Ectodermal cell (in vitro differentiated cells): ENCODE data around the gene DEDD.
A peak's percentile ranks its signal among the peaks of the same experiment; 100 is the strongest.

Source experiments
- H3K27ac ChIP-seq: 2 replicates; pipeline ENCODE4 v1.7.0; 2013; ENCODE audit warnings: mild to moderate bottlenecking, low read depth, low read length; ENCODE audit not compliant: insufficient read depth, poor library complexity, severe bottlenecking
- H3K27me3 ChIP-seq: 2 replicates; pipeline ENCODE4 v1.7.0; 2013; ENCODE audit warnings: mild to moderate bottlenecking, low read length; ENCODE audit not compliant: insufficient read depth, control insufficient read depth, poor library complexity, severe bottlenecking
- H3K36me3 ChIP-seq: one replicate; pipeline ENCODE4 v1.7.0; 2013; ENCODE audit warnings: low read length; ENCODE audit not compliant: control insufficient read depth, insufficient read depth
- H3K4me1 ChIP-seq: one replicate; pipeline ENCODE4 v1.7.0; 2013; ENCODE audit warnings: low read length; ENCODE audit not compliant: control insufficient read depth, insufficient read depth
- H3K4me3 ChIP-seq: 2 replicates; pipeline ENCODE4 v1.7.0; 2013; ENCODE audit warnings: low read depth, low read length, control low read depth; ENCODE audit not compliant: insufficient read depth
- H3K9me3 ChIP-seq: 2 replicates; pipeline ENCODE4 v1.7.0; 2013; ENCODE audit warnings: mild to moderate bottlenecking, low read length, moderate library complexity; ENCODE audit not compliant: control insufficient read depth
- WGBS, 2 experiments: methylation state at CpG; one replicate each; pipeline ENCODE4 v1.1.7; 2013; ENCODE audit warnings: missing lambda C conversion rate in 2 of 2; 5-methylcytosine and 5-hydroxymethylcytosine counted together

The DEDD gene

GRCh38 chr1:161163793-161164192 lies 31.3 kb upstream of the DEDD start:
- WGBS, 2 experiments: 96% methylated on average over 5 of the region's 5 CpGs

DNA sequence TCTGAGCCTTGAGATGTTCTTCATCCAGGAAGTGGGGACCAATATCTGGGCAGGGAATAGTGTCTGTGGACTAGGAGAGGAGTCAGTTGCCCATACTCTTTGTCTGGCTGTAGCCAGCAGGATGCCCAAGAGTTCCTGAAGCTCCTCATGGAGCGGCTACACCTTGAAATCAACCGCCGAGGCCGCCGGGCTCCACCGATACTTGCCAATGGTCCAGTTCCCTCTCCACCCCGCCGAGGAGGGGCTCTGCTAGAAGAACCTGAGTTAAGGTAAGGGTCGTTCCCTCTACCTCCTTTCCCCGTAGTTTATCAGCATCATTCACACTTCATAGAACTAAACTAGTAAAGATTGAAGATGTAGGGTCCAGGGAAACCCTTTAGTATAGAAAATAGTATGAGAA lies 30.3 kb upstream of the DEDD start:
- 94% methylated on average over 9 to 10 of the region's 10 CpGs for WGBS, 2 experiments
- H3K27ac ChIP-seq: no peak overlapping the region
- H3K27me3 ChIP-seq: no peaks in the 10 kb centered on the region
- H3K4me3 ChIP-seq: no peak overlapping the region
- peaks cover 25% of the 10 kb centered on the region for H3K36me3 ChIP-seq
- no peaks in the 10 kb centered on the region for H3K9me3 ChIP-seq
- no peaks in the 10 kb centered on the region for H3K4me1 ChIP-seq

More at GRCh38 chr1:161163793-161164192, 31.3 kb upstream of the DEDD start:
- Histone ChIP-seq H3K27me3 (no peaks in the 10 kb centered on the region), H3K9me3 (no peaks in the 10 kb centered on the region), H3K4me1 (no peaks in the 10 kb centered on the region), H3K36me3 (peaks cover 18% of the 10 kb centered on the region), H3K27ac (no peak overlapping the region), H3K4me3 (no peak overlapping the region)

DNA sequence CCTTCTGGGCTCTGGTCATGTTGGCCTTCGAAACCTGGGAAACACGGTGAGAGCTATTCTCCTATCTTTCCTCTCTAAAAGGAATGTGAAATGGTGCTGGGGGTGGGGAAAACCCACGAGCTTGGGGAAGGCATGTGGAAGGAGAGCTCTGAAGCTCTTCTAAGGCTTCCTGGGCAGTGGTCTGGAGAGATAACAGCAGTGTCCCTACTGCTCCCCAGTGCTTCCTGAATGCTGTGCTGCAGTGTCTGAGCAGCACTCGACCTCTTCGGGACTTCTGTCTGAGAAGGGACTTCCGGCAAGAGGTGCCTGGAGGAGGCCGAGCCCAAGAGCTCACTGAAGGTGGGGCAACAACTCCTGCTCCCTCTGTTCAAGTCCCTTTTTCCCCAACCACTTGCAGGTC lies 29.6 kb upstream of the DEDD start:
- no peak overlapping the region for H3K4me3 ChIP-seq
- H3K27me3 ChIP-seq: no peaks in the 10 kb centered on the region
- no peak overlapping the region for H3K27ac ChIP-seq
- 92 to 94% methylated on average over 7 of the region's 7 CpGs for WGBS, 2 experiments
- peaks cover 28% of the 10 kb centered on the region for H3K36me3 ChIP-seq
- H3K4me1 ChIP-seq: no peaks in the 10 kb centered on the region
- no peaks in the 10 kb centered on the region for H3K9me3 ChIP-seq

DNA sequence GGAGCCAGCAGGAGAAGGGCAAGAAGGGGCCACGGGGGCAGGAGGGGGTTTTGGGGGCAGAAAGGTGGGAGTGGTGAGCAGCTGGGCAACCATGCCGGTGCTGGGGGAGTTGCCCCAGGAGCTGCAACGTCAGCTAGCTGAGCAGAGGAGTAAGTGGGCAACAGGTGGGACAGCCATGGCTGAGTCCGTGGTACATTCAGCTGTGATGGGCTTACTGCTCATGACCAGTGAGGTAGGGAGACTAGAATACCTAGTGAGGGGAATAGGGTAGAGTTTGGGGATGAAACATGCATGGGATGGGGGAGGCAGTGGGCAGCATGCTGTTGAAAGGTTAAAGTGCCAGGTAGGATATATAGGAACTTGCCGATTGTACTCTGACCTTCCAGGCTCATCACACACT lies 29.2 kb upstream of the DEDD start:
- WGBS, 2 experiments: 94 to 96% methylated on average over 5 of the region's 5 CpGs
- Histone ChIP-seq H3K27me3 (no peaks in the 10 kb centered on the region), H3K4me3 (no peak overlapping the region), H3K4me1 (no peaks in the 10 kb centered on the region), H3K36me3 (peaks cover 28% of the 10 kb centered on the region), H3K27ac (no peak overlapping the region), H3K9me3 (no peaks in the 10 kb centered on the region)

- no peaks in the 10 kb centered on the region for H3K4me1 ChIP-seq
- H3K27ac ChIP-seq: no peak overlapping the region
- no peak overlapping the region for H3K4me3 ChIP-seq
- H3K36me3 ChIP-seq: peaks cover 28% of the 10 kb centered on the region
- H3K27me3 ChIP-seq: no peaks in the 10 kb centered on the region
- H3K9me3 ChIP-seq: no peaks in the 10 kb centered on the region
- WGBS, 2 experiments: 96 to 97% methylated on average over 22 of the region's 22 CpGs
Measured at GRCh38 chr1:161160671-161161145, 28.2 kb upstream of the DEDD start.

DNA sequence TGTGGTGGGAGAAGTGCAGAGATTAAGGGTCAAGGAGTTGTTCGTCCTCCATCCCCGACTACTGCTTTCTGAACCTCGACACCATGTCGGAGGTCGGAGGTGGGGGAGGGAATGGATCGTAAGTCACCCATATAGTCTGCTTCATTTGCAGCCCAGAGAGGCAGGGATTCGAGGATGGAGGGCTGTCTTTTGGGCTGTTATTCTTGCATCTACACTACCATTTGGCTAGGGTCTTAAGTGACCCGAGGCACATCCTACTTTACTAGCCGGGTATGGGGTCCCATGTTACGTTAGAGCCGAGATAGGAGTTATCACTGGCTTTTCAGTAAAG lies 27.4 kb upstream of the DEDD start:
- peaks cover 28% of the 10 kb centered on the region for H3K36me3 ChIP-seq
- peak overlapping the region; percentile 84 for H3K4me3 ChIP-seq
- H3K27me3 ChIP-seq: no peaks in the 10 kb centered on the region
- no peaks in the 10 kb centered on the region for H3K9me3 ChIP-seq
- no peak overlapping the region for H3K27ac ChIP-seq
- WGBS, 2 experiments: 16 to 19% methylated on average over 11 of the region's 11 CpGs
- H3K4me1 ChIP-seq: no peaks in the 10 kb centered on the region

- Histone ChIP-seq H3K4me1 (no peaks in the 10 kb centered on the region), H3K9me3 (no peaks in the 10 kb centered on the region), H3K27ac (peak within 1 kb of the TSS; percentile 75), H3K36me3 (peaks cover 28% of the 10 kb centered on the region), H3K4me3 (peak within 1 kb of the TSS; percentile 84), H3K27me3 (no peaks in the 10 kb centered on the region)
- WGBS, 2 experiments: 1 to 3% methylated on average over 60 of the region's 60 CpGs
Measured at GRCh38 chr1:161159087-161159912, 26.8 kb upstream of the DEDD start, which contains the start of gene USP21. USP21 (plus strand) TSS chr1:161159500; CDS start chr1:161160641, 1,141 bp downstream.

GRCh38 chr1:161158316-161159010 lies 26.0 kb upstream of the DEDD start:
- H3K27me3 ChIP-seq: no peaks in the 10 kb centered on the region
- H3K4me3 ChIP-seq: peak overlapping the region; percentile 84
- WGBS, 2 experiments: 92 to 95% methylated on average over 9 of the region's 9 CpGs
- H3K36me3 ChIP-seq: peaks cover 28% of the 10 kb centered on the region
- no peaks in the 10 kb centered on the region for H3K4me1 ChIP-seq
- H3K27ac ChIP-seq: no peak overlapping the region
- H3K9me3 ChIP-seq: no peaks in the 10 kb centered on the region

GRCh38 chr1:161157867-161158266 lies 25.4 kb upstream of the DEDD start:
- H3K4me1 ChIP-seq: no peaks in the 10 kb centered on the region
- H3K4me3 ChIP-seq: no peak overlapping the region
- 96 to 100% methylated on average over 1 of the region's 1 CpG for WGBS, 2 experiments
- H3K9me3 ChIP-seq: no peaks in the 10 kb centered on the region
- no peak overlapping the region for H3K27ac ChIP-seq
- H3K27me3 ChIP-seq: no peaks in the 10 kb centered on the region
- H3K36me3 ChIP-seq: peaks cover 28% of the 10 kb centered on the region

DNA sequence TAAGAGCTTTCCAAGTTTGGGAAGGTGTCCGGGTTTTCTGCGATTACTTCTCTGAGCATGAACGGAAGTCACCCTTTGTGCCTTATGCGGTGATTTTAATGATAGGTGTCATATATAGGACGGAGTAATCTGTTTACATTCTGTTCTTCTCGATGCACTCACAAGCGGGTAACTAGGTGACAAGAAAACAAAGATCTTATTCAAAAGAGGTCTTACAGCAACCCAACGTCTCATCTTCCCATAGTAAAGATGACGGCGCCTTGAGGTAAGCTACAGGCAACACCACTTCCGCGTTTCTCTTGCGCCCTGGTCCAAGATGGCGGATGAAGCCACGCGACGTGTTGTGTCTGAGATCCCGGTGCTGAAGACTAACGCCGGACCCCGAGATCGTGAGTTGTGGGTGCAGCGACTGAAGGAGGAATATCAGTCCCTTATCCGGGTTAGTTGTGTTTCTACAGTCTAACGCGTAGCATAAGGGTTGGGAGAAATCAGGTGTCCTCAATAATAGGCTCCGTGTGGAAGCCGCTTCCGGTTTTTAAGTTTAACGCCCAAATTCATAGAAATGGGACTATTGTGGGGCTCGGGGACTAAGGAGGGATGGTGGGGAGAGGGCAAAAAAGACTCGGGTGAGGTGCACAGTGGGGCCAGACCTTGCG lies 21.3 kb upstream of the DEDD start, which contains the start of gene UFC1:
UFC1 (plus strand) TSS at position 297 of the 656 bp plus-strand sequence; CDS start at position 317, 20 bp downstream.
- Histone ChIP-seq H3K36me3 (peaks cover 11% of the 10 kb centered on the region), H3K9me3 (no peaks in the 10 kb centered on the region), H3K4me1 (no peaks in the 10 kb centered on the region), H3K4me3 (peak within 1 kb of the TSS; percentile 82), H3K27me3 (no peaks in the 10 kb centered on the region), H3K27ac (peak within 1 kb of the TSS; percentile 92)
- WGBS, 2 experiments: 2% methylated on average over 33 of the region's 33 CpGs
